NCI-H2171 (cell line): Measurements from ENCODE around the gene NECTIN2.
"Not testable (repeated sequence)": the region's sequence is repeated elsewhere in the genome, so short reads cannot be mapped to it uniquely, and the experiment has no call there.

Experiments
- DNase-seq: peaks from one replicate; lab custom pipeline; 2025; lab: John Stamatoyannopoulos, UW

Gene NECTIN2

GRCh38 chr19:44884566-44884965, 38.5 kb downstream of the NECTIN2 start:
- DNase-seq: no peak

- no peak for DNase-seq
Measured at GRCh38 chr19:44886141-44886540, 40.0 kb downstream of the NECTIN2 start.

- no peak for DNase-seq
Measured at GRCh38 chr19:44887648-44888047, 41.6 kb downstream of the NECTIN2 start.

GRCh38 chr19:44888335-44888734, 42.2 kb downstream of the NECTIN2 start:
- DNase-seq: not testable (repeated sequence)

GRCh38 chr19:44889830-44890365, 43.8 kb downstream of the NECTIN2 start:
- DNase-seq: no peak

GRCh38 chr19:44890366-44891015, 44.4 kb downstream of the NECTIN2 start:
- DNase-seq: peak; percentile 100

- peak; percentile 100 for DNase-seq
Measured at GRCh38 chr19:44891016-44891882, 45.2 kb downstream of the NECTIN2 start, which contains the start of gene TOMM40. TSS of gene TOMM40 (plus strand) at chr19:44891254. CDS start at chr19:44891416, 162 bp downstream.

GRCh38 chr19:44892932-44893331, 46.8 kb downstream of the NECTIN2 start:
- DNase-seq: no peak

- no peak for DNase-seq
Measured at GRCh38 chr19:44893332-44894051, 47.4 kb downstream of the NECTIN2 start.

- DNase-seq: no peak
Measured at GRCh38 chr19:44894052-44894400, 47.9 kb downstream of the NECTIN2 start.

- DNase-seq: no peak
Measured at GRCh38 chr19:44894946-44895345, 48.8 kb downstream of the NECTIN2 start.

GRCh38 chr19:44897835-44898234, 51.7 kb downstream of the NECTIN2 start:
- DNase-seq: no peak

- DNase-seq: no peak
Measured at GRCh38 chr19:44900328-44901244, 54.5 kb downstream of the NECTIN2 start.

- no peak for DNase-seq
Measured at GRCh38 chr19:44903216-44903601, 57.1 kb downstream of the NECTIN2 start.

GRCh38 chr19:44903602-44904425, 57.7 kb downstream of the NECTIN2 start:
- DNase-seq: peak; percentile 18

GRCh38 chr19:44904426-44904994, 58.4 kb downstream of the NECTIN2 start:
- no peak for DNase-seq

GRCh38 chr19:44905437-44906160, 59.5 kb downstream of the NECTIN2 start, which contains the start of gene APOE:
TSS of gene APOE (plus strand) at chr19:44905796. CDS start at chr19:44906625, 829 bp downstream.
- no peak for DNase-seq

- no peak for DNase-seq
Measured at GRCh38 chr19:44907613-44908012, 61.5 kb downstream of the NECTIN2 start.
